ENCODE results near the gene THAP3.

GRCh38 chr1:6621429-6622391 is 3.0 kb upstream of the THAP3 start:
- TF ChIP-seq POLR2AphosphoS5 (IDR thresholded peaks at IDR 0.05; ENCODE audit: low read depth, low read length) (no peak), SIN3A (IDR thresholded peaks at IDR 0.05; ENCODE audit: borderline replicate concordance, insufficient read depth, low read length) (no peak), REST (IDR thresholded peaks at IDR 0.05; ENCODE audit: insufficient read depth in 1 of 2, low read depth in 2 of 2, low read length in 2 of 2) (no peak), TAF1 (IDR thresholded peaks at IDR 0.05; ENCODE audit: borderline replicate concordance, insufficient read depth, low read length) (no peak)

Measured in PFSK-1 (cell line).